Keratinocyte (primary cell): ENCODE measurements around the gene ZNF423.

Experiments
- CTCF ChIP-seq, 3 experiments: IDR thresholded peaks in 1 of 3; conservative IDR thresholded peaks in 1 of 3; optimal IDR thresholded peaks in 1 of 3; 2 replicates in 2 of 3; 3 replicates in 1 of 3; pipeline versions ENCODE3 to v1.5.1; 2011; ENCODE audit warnings: low read length in 3 of 3, mild to moderate bottlenecking in 3 of 3, moderate library complexity in 2 of 3, control low read depth in 1 of 3, inconsistent platforms in 1 of 3; ENCODE audit not compliant: insufficient read depth in 2 of 3; ENCODE audit errors: extremely low read depth in 1 of 3
- EZH2 ChIP-seq: IDR thresholded peaks from one replicate; pipeline ENCODE4 v1.6.1; 2012; ENCODE audit warnings: inconsistent platforms, mild to moderate bottlenecking, low read length, moderate library complexity

- TF ChIP-seq CTCF (optimal IDR thresholded peaks at IDR 0.05 in 1 of 3, IDR thresholded peaks at IDR 0.05 in 1 of 3, conservative IDR thresholded peaks at IDR 0.05 in 1 of 3; ENCODE audit: extremely low read depth in 1 of 3, insufficient read depth in 2 of 3, low read length in 3 of 3) = no peak
- no peak for TF ChIP-seq EZH2
These were observed 110.6 kb downstream of the ZNF423 start for GRCh38 chr16:49745311-49745747.
